Thoracic aorta (tissue), 2 donors: ENCODE data around the gene PRM2. TPM values are rescaled to one million over a fixed set of nuclear protein-coding genes. Genes with fewer than 3 reads are reported as not detected.
A peak's percentile ranks its signal among the peaks of the same experiment; 100 is the strongest.

Source experiments
- ATAC-seq: fragments of 150-250 bp; one replicate; pipeline ENCODE4 v1.8.0; 2017; ENCODE audit warnings: low read depth; ENCODE audit not compliant: insufficient number of reproducible peaks, low FRiP score
- DNase-seq: peaks from one replicate; pipeline ENCODE4 v3.0.0-alpha.2; 2020; ENCODE audit warnings: low spot score
- H3K27ac ChIP-seq, 2 donors: fragments of 200-600 bp; sonication (generic); 1 replicate in 1 of 2; 2 replicates in 1 of 2; pipeline ENCODE4 v1.5.1; 2016; ENCODE audit warnings: mild to moderate bottlenecking in 2 of 2, moderate library complexity in 2 of 2
- H3K27me3 ChIP-seq: fragments of 200-600 bp; sonication (generic); replicated peaks from 2 replicates; pipeline ENCODE4 v1.6.0; 2016; ENCODE audit warnings: mild to moderate bottlenecking; ENCODE audit not compliant: insufficient read depth
- H3K36me3 ChIP-seq: fragments of 200-600 bp; sonication (generic); one replicate; pipeline ENCODE4 v1.5.1; 2016
- H3K4me1 ChIP-seq, 2 donors: fragments of 200-600 bp; sonication (generic); 1 replicate in 1 of 2; 2 replicates in 1 of 2; pipeline versions ENCODE4 v1.5.1 to v1.6.0; 2016; ENCODE audit warnings: low read depth in 2 of 2, mild to moderate bottlenecking in 1 of 2; ENCODE audit not compliant: control insufficient read depth in 1 of 2
- H3K4me3 ChIP-seq: fragments of 200-600 bp; sonication (generic); 2 replicates; pipeline ENCODE4 v1.5.1; 2016; ENCODE audit warnings: mild to moderate bottlenecking
- H3K9me3 ChIP-seq: fragments of 200-600 bp; sonication (generic); 2 replicates; pipeline ENCODE4 v1.5.1; 2016
- total RNA-seq, 2 donors: library from RNA; depleted of rRNA; stranded (reverse); fragments of >200 nt; gene quantifications; one replicate each; pipeline versions ENCODE4 v1.1.0 to v1.2.3, GENCODE V29; 2016
- TF ChIP-seq, protein P1 (sequence below): fragments of 200-600 bp; sonication (generic); IDR thresholded peaks from one replicate; pipeline ENCODE4 v1.5.1; 2019; ENCODE audit warnings: antibody characterized with exemption

PRM2 gene
- total RNA-seq, 2 donors from 2014 or later, result not detected

DNA sequence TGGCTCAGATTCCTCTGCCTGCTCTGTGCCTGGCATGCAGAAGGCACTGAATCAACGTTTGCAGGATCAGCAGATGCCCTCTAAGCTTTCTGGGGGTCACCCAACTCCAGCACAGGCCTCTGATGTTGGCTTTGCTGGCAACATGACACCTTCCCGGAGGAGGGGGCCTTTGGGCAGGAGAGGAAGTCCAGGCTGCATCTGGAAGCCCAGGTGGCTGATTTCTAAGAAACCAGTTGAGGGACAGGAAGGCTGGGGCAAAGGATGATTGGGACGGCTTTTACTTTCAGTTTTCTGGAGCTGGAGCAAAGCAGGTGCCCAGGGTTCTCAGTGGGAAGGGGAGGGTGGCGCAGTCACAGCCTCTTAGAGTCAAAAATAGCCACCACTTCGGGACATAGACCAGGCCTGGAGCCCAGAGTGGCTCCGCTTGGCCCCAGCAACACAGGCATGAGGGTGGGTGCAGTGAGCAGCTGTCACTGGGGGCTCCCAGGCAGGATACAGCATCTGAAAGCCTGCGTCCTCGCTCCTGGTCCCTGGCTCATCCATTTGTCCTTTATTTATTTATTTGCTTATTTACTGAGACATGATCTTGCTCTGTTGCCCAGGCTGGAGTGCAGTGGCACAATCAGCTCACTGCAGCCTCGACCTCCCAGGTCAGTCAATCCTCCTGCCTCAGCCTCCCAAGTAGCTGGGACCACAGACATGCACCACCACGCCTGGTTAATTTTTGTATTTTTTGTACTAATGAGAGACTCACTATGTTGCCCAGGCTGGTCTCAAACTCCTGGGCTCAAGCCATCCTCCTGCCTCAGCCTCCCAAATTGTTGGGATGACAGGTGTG, 35.4 kb downstream of the PRM2 start:
- peaks cover 0 to 12% of the 10 kb centered on the region in 2 donors for H3K4me1 ChIP-seq
- no peaks in the 10 kb centered on the region for H3K27me3 ChIP-seq
- no peaks in the 10 kb centered on the region for H3K36me3 ChIP-seq
- peak overlapping the region; percentile 33 to 51 for H3K27ac ChIP-seq
- DNase-seq (no peak), ATAC-seq (peak; percentile 45)
- TF ChIP-seq, protein P1, sequence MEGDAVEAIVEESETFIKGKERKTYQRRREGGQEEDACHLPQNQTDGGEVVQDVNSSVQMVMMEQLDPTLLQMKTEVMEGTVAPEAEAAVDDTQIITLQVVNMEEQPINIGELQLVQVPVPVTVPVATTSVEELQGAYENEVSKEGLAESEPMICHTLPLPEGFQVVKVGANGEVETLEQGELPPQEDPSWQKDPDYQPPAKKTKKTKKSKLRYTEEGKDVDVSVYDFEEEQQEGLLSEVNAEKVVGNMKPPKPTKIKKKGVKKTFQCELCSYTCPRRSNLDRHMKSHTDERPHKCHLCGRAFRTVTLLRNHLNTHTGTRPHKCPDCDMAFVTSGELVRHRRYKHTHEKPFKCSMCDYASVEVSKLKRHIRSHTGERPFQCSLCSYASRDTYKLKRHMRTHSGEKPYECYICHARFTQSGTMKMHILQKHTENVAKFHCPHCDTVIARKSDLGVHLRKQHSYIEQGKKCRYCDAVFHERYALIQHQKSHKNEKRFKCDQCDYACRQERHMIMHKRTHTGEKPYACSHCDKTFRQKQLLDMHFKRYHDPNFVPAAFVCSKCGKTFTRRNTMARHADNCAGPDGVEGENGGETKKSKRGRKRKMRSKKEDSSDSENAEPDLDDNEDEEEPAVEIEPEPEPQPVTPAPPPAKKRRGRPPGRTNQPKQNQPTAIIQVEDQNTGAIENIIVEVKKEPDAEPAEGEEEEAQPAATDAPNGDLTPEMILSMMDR, result no peak
- H3K4me3 ChIP-seq, result peak overlapping the region; percentile 40
- H3K9me3 ChIP-seq, result no peaks in the 10 kb centered on the region

DNA sequence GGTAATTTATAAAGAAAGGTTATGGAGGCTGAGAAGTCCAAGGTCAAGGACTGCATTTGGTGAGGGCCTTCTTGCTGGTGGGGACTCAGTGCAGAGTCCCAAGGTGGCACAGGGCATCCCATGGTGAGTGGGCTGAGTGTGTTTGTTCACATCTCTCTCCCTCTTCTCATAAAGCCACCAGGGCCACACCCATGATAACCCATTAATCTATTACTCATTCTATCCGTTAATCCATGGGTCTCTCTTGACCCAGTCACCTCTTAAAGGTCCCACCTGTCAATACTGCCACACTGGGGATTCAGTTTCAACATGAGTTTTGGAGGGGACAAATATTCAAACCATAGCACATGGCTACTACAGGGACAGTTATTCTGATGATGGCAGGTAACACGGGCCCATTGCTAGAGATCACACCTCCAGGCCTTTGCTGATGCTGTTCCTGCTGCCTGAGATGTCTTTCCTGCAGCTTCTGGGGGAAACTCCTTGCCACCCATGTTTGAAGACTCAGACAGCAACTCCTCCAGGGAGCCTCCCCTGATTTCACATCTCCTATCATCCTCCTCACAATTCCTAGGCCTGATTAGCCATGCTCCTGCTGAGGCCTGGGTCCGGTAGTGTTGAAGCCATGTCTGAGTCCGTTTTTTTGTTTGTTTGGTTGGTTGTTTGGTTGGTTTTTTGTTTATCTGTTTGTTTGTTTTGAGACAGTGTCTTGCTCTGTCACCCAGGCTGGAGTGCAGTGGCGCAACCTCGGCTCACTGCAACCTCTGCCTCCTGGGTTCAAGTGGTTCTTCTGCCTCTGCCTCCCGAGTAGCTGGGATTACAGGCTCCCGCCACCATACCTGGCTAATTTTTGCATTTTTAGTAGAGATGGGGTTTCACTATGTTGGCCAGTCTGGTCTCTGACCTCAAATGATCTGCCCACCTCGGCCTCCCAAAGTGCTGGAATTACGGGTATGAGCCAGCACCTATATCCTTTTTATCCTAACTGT, 36.3 kb downstream of the PRM2 start:
- ATAC-seq (no peak), DNase-seq (no peak)
- peak overlapping the region; percentile 40 for H3K4me3 ChIP-seq
- peaks cover 0 to 12% of the 10 kb centered on the region in 2 donors for H3K4me1 ChIP-seq
- H3K27ac ChIP-seq, result peak overlapping the region; percentile 33 to 51
- no peaks in the 10 kb centered on the region for H3K9me3 ChIP-seq
- no peaks in the 10 kb centered on the region for H3K36me3 ChIP-seq
- TF ChIP-seq, protein P1, result no peak
- H3K27me3 ChIP-seq, result no peaks in the 10 kb centered on the region

DNA sequence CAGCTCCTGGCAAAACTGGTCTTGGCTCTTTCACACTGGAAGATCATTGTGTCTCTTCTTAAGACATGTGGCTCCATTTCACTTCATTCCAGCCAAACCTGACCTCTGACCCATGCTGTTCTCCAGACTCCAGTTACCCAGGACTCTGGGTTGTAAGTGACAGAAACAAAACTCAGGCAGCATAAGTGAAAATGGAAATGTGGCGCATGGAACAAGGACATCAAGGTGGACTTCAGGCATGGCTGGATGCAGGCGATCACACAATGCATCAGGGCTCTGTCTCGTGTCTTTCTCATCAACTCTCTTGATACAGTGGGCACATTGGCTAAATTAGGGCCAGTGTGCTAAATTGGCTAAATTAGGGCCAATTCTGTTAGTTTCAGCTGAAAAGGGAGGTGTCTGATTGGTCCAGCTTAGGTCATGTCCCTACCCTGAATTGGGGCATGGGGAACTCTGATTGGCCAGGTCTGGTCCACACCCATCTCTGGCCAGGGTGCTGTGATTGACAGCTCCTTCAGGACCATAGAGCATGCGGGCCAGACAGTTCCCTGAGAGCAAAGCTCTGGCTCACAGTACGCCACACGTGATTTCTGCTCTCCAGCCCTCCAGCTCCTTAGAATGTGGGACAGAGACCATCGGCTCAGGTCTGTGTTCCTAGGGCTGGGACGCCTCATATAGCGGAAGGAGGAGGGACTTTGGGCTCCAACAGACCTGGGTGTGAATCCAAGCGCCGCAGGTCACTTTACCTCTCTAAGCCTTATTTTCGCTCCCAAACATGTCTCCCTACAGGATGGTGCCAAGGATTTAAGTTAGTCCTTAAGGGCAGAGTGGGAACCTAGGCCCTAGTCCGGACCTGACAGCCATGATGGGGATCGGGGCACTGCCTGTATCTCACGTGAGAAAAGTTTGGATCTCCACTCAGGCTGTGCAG, 37.7 kb downstream of the PRM2 start:
- H3K4me1 ChIP-seq, result peaks cover 0 to 12% of the 10 kb centered on the region in 2 donors
- H3K27ac ChIP-seq, result no peak overlapping the region
- TF ChIP-seq, protein P1, result no peak
- H3K36me3 ChIP-seq, result no peaks in the 10 kb centered on the region
- DNase-seq (no peak), ATAC-seq (no peak)
- no peak overlapping the region for H3K4me3 ChIP-seq
- H3K9me3 ChIP-seq, result no peaks in the 10 kb centered on the region
- no peaks in the 10 kb centered on the region for H3K27me3 ChIP-seq

DNA sequence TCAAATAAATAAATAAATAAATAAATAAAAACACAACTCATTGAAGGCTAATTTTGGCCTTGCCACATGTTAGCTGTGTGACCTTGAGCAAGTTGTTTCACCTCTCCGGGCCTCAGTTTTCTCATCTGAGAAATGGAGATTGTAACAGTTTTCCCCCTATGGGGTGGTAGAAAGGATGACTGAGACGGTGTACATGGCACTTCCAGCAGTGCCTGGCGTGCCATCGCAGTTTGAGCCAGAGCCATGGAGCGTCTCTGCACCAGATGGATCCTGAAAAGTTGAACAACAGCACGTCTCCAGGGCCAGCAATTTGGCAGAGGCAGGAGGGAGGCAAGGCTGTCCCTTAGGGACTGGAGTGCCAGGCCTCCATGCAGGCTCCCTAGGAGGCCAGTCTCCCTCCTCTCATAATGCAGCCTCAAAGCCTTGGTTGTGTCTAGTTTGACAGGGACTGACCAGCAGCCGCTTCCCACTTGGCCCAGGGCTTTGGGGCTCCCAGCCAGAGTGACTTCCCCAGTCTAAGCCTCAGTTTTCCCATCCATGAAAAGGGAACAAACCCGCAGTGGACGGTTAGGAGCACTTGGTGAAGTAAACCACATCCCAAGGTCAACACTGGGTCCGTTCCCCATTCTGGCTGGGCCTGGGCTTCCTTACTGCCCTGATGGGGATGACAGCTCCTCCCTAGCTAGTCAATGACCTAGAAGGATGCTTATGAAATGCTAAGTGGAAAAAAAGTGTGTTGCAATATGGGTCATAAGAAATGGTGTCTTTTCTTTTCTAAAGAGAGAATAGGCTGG, 39.6 kb downstream of the PRM2 start:
- Histone ChIP-seq H3K27ac (no peak overlapping the region), H3K9me3 (no peaks in the 10 kb centered on the region), H3K4me1 (peaks cover 5 to 23% of the 10 kb centered on the region in 2 donors), H3K4me3 (no peak overlapping the region), H3K27me3 (no peaks in the 10 kb centered on the region), H3K36me3 (no peaks in the 10 kb centered on the region)
- TF ChIP-seq, protein P1, result no peak
- no peak for DNase-seq
- ATAC-seq, result no peak
